ENCODE results near the gene ADPRM. TPM values are rescaled to one million over a fixed set of nuclear protein-coding genes. Genes with fewer than 3 reads are reported as not detected.

ADPRM gene
- total RNA-seq, 1 donor from 2014 or later, result 9.4 TPM

GRCh38 chr17:10741416-10742135 lies 44.2 kb downstream of the ADPRM start:
- TF ChIP-seq, protein P1, sequence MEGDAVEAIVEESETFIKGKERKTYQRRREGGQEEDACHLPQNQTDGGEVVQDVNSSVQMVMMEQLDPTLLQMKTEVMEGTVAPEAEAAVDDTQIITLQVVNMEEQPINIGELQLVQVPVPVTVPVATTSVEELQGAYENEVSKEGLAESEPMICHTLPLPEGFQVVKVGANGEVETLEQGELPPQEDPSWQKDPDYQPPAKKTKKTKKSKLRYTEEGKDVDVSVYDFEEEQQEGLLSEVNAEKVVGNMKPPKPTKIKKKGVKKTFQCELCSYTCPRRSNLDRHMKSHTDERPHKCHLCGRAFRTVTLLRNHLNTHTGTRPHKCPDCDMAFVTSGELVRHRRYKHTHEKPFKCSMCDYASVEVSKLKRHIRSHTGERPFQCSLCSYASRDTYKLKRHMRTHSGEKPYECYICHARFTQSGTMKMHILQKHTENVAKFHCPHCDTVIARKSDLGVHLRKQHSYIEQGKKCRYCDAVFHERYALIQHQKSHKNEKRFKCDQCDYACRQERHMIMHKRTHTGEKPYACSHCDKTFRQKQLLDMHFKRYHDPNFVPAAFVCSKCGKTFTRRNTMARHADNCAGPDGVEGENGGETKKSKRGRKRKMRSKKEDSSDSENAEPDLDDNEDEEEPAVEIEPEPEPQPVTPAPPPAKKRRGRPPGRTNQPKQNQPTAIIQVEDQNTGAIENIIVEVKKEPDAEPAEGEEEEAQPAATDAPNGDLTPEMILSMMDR (IDR thresholded peaks at IDR 0.05), result no peak
- Histone ChIP-seq H3K36me3 (no peaks in the 10 kb centered on the region), H3K9me3 (no peaks in the 10 kb centered on the region), H3K27ac (no peak overlapping the region), H3K4me1 (peaks cover 19% of the 10 kb centered on the region), H3K27me3 (ENCODE audit: low read depth) (no peaks in the 10 kb centered on the region), H3K4me3 (no peak overlapping the region)
- DNase-seq (no peak), ATAC-seq (no peak)
- intact Hi-C loops (cut with DNase I), result no loop called here

DNA sequence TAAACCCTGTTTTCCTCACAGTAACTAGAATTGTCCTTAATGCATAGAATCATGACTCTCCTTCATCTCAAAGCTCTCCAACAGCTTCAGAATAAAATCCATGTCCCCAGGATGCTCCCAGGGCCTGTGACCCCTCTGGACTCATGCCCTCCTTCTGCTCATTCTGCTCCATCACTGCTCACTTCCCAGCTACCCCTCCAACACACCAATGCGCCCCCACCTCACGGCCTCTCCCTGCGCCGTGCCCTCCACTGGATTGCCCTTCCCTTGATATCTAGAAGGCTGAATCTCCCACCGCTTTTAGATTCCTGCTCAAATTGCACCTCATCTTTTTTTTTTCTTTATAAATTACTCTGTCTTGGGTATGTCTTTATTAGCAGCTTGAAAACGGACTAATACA lies 45.0 kb downstream of the ADPRM start:
- H3K4me1 ChIP-seq, result peaks cover 11% of the 10 kb centered on the region
- no peaks in the 10 kb centered on the region for H3K36me3 ChIP-seq
- no peaks in the 10 kb centered on the region for H3K27me3 ChIP-seq (ENCODE audit: low read depth)
- no peak overlapping the region for H3K4me3 ChIP-seq
- no peak for ATAC-seq
- no peak overlapping the region for H3K27ac ChIP-seq
- DNase-seq, result no peak
- H3K9me3 ChIP-seq, result no peaks in the 10 kb centered on the region
- TF ChIP-seq, protein P1 (IDR thresholded peaks at IDR 0.05), result no peak
- intact Hi-C loops (cut with DNase I), result no loop called here

DNA sequence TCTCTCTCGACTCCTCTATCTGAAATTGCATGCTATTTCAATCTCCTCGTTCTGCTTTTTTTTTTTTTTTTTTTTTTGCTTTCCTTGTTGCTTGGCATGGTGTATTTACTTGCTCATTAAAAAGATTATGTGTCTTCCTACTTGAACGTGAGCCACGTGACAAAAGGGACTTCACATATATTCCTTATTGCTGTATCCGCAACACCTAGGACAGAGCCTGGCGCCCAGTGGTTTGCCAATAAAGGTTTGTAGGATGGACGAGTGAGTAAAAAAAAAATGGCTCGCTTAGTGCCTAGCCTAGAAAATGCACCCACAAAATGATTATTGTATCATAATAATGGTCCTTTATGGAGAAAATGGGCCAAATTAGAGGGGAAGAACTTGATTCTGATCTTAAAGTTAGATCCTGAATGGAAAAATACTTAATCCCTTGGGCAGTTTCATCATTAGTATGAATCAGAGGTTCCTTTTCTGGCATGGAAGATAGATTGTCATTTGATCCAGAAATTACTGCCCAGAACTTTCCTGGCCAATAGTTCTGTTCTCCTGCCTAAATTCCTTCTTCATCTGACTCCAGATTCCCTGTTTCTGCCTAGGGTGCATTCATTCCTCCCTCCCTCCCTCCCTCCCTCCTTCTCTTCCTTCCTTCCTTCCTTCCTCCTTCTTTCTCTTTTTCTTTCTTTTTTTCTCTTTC lies 46.1 kb downstream of the ADPRM start:
- no peak for ATAC-seq
- Histone ChIP-seq H3K4me3 (no peak overlapping the region), H3K36me3 (no peaks in the 10 kb centered on the region), H3K27me3 (ENCODE audit: low read depth) (no peaks in the 10 kb centered on the region), H3K27ac (no peak overlapping the region), H3K9me3 (no peaks in the 10 kb centered on the region), H3K4me1 (peaks cover under 1% of the 10 kb centered on the region)
- no peak for DNase-seq
- TF ChIP-seq, protein P1 (IDR thresholded peaks at IDR 0.05), result no peak
- intact Hi-C loops (cut with DNase I), result no loop called here

DNA sequence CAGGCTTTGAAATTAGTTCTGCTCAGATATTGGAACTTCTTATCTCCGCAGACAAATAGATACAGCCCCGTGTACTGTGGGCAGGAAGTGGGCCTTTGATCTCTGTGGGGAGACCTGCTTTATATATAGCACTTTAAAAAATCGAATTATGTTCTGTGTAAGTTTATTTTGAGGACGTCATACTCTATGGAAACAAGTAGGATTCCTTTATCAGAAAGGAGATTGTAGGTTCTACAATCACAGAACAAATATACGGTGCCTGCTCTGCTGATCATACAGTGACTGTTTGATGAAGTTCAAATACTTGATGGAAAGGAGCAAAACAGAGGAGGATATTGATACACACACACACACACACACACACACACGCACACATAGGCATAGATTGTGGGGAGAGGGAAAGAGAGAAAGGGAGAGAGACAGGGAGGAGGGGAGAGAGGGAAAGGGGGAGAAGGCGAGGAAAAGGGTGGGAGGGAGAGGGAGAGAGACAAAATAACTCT lies 47.2 kb downstream of the ADPRM start:
- Histone ChIP-seq H3K4me1 (no peaks in the 10 kb centered on the region), H3K27me3 (ENCODE audit: low read depth) (no peaks in the 10 kb centered on the region), H3K36me3 (no peaks in the 10 kb centered on the region), H3K9me3 (no peaks in the 10 kb centered on the region), H3K27ac (no peak overlapping the region), H3K4me3 (no peak overlapping the region)
- ATAC-seq (no peak), DNase-seq (no peak)
- intact Hi-C loops (cut with DNase I), result no loop called here
- TF ChIP-seq, protein P1 (IDR thresholded peaks at IDR 0.05), result no peak

GRCh38 chr17:10745231-10745630 lies 47.8 kb downstream of the ADPRM start:
- Histone ChIP-seq H3K4me1 (no peaks in the 10 kb centered on the region), H3K27ac (no peak overlapping the region), H3K4me3 (no peak overlapping the region), H3K36me3 (no peaks in the 10 kb centered on the region), H3K27me3 (ENCODE audit: low read depth) (no peaks in the 10 kb centered on the region), H3K9me3 (no peaks in the 10 kb centered on the region)
- no peak for ATAC-seq
- intact Hi-C loops (cut with DNase I), result no loop called here
- no peak for DNase-seq
- TF ChIP-seq, protein P1 (IDR thresholded peaks at IDR 0.05), result no peak
